HS-5 (cell line): ENCODE measurements around the gene TRIM27.
"Not testable (repeated sequence)": the region's sequence is repeated elsewhere in the genome, so short reads cannot be mapped to it uniquely, and the experiment has no call there.

Experiments
- DNase-seq: peaks from one replicate; pipeline ENCODE4 v3.0.0-alpha.2; 2012; ENCODE audit warnings: low read depth

Gene TRIM27

DNA sequence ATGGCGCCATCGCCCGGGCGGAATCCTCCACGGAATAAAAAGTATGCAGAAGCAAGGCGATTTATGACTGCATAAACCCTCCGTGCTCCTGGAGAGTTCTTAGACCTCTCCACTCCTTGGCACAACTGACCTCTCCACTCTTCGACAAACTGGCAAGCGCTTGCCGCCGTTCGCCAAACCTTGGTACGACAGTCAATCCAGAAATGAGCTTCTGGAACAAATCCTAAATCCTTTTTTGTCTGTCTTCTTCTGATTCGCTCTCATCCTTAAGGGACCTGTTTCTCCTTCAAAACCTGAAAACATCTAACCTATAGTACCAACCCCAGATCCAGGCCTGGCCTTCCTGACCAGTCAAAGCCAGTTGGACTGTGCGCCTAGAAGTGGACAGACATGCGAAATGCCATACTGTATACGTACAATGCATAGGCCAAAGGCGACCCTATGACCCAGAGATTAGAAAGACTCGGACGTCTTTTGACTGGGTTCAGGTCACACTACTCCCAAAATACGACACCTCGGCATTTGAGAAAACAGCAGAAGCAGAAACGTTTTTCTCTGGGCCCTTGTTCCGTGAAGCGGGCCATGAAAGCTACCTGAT is 59.4 kb downstream of the TRIM27 start:
- no peak for DNase-seq

DNA sequence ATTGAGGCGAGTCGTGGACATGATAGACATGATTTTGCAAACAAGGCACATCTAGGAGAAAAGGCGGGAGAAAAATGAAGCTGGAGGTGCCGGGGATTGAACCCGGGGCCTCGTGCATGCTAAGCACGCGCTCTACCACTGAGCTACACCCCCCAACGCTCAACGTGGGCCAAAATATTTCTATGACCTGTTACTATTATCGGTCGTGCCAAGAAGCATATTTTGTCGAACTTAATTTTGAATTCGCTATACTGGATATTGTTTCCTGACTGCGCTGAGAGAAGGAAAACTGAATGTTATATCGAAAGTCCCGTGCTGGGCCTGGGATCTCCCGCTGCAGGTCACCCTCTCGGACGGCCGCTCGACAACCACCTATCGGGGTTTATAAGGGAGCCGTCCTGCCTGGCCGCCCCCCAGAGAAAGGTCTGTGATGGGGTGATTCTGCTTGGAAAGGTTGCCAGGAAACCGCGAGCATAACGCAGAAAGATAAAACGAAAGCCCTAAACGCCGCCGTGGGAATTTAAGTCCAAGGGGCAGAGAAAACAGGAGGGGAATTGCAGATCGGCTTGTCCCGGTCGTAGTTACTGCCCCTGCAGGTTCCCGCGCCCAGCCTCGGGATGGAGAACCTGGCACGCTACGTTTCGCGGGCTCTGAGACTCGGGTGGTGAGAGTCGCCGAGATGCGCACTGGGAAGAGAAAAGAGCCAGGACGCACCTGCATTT is 60.0 kb downstream of the TRIM27 start:
- DNase-seq = peak; percentile 71

DNA sequence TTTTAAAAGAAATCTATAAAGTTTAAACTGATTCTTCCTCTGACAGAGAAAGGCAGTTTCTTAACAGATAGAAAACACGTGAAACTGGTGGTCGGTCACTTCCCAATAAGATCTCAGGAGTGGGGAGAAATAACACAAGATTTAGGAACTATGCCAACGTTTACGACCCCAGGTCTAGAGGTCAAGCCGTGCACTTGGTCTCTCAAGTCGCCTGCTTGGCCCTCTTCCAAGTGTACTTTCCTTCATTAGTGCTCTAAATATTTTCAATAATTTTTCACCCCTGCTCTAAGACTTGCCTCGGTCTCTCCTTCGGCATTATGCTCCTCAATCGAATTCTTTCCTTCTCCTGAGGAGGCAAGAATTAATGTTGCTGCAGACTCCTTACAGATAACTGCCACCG is 61.7 kb downstream of the TRIM27 start:
- no peak for DNase-seq

DNA sequence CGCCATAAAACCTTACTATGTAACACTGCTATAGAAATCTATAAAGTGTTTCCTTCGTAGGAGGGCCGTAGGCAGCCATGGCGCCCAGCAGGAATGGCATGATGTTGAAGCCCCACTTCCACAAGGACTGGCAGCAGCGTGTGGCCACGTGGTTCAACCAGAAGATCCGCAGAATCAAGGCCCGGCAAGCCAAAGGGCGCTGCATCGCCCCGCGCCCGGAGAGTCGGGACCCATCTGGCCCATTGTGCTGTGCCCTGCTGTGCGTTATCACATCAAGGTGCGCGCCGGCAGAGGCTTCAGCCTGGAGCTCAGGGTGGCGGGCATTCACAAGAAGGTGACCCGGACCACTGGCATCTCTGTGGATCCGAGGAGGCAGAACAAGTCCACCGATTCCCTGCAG is 62.4 kb downstream of the TRIM27 start:
- DNase-seq = no peak

DNA sequence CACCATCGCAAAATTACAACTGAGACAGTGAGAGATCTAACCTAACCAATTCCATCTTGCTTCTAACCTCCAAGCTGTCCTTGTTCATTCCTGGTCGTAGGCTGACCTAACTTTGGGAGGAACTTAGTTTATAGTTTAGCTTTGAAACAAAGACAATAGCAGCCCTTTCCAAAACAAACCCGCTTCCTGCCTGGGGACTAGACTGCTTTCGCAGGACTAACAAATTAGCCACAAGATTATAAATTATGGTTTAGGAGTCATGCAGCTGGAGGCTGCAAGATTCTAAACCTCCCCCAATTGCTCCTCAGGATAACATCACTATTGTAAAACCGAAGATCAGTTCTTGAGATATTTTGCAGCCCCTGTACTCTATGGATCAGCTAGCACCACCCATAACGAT is 63.2 kb downstream of the TRIM27 start:
- no peak for DNase-seq

DNA sequence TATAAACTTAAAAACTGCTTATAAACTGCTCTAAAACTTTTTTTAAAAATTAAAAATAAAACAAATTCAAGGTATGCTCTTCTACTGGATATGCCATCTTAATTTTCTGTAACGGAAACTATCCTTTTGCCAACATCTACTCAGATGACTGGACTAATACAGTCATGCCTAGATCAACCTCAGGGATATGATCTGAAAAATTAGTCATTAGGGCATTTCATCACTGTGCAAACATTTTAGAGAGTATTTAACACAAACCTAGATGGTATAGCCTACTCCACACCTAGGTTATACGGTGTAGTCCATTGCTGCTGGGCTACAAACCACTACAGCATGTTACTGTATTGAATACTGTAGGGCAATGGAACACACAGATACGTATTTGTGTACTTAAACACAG is 64.8 kb downstream of the TRIM27 start:
- DNase-seq = no peak

DNA sequence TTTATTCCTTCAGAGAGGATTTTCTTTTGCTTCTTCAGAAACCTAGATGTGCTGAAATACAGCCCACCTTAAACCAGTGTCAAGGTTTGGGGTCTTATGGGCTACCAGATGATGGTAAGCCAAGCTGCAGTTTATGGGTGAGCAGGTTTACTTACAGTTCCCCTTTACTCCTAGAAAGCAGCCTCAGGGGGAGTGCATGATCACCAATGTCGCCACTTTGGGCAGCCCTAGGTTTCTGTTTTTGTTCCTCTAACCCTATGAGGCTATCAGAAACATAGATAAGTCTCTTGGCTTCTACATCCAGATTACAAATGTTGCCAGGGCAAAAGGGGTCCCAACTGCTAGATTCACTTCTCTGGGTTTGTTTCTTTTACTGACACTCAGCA is 67.2 kb downstream of the TRIM27 start:
- no peak for DNase-seq

DNA sequence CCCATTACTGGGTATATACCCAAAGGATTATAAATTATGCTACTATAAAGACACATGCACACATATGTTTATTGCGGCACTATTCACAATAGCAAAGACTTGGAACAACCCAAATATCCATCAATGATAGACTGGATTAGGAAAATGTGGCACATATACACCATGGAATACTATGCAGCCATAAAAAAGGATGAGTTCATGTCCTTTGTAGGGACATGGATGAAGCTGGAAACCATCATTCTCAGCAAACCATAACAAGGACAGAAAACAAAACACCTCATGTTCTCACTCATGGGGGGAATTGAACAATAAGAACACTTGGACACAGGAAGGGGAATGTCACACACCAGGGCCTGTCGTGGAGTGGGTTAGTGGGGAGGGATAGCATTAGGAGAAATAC is 69.4 kb downstream of the TRIM27 start:
- DNase-seq = not testable (repeated sequence)
